ENCODE results near the gene IRF5.

DNA sequence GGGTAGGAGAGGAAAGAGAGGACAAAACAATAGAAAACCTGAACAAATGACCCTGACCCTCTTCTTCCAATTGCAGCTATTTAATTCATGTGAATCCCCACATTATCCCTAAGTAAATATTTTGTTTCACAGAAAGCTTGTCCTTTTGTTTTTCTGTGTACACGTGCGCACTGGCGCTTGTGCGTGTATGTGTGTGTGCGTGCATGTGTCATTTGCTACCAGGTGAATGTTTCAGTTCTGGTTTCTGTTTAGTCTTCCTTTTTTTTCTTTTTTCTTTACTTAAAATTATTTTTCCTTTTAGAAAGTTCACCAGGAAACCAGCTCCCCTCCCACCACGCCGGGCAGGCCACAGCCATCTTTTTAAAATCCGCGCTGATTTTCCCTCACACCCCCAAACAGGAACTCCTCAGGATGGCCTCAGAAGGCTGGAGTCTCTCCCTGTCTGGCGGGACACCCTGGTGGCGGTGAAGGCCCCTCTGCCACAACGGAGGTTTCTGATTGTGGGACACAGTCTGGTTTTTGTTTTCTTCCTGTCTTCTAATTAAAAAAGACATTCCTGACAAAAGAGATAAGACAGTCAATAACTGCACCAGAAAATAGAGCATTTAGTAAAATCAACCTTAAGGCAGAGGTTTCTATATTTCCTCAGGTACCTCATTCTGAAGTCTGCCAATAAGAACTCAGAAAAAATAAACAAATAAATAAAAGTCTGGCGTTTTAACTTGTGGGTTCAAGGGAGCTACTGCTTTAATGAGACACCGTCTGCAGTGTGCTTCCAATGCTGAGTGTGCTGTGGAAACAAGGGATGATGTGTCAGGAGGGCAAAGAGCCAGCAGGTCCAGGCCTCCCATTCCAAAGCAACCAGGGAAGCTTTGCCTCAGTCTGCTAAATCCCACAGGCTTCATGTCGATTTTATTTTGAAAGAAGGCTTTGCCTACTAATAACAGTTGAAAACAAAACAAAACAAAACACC, 17.4 kb downstream of the IRF5 start:
- TF ChIP-seq, protein P1, sequence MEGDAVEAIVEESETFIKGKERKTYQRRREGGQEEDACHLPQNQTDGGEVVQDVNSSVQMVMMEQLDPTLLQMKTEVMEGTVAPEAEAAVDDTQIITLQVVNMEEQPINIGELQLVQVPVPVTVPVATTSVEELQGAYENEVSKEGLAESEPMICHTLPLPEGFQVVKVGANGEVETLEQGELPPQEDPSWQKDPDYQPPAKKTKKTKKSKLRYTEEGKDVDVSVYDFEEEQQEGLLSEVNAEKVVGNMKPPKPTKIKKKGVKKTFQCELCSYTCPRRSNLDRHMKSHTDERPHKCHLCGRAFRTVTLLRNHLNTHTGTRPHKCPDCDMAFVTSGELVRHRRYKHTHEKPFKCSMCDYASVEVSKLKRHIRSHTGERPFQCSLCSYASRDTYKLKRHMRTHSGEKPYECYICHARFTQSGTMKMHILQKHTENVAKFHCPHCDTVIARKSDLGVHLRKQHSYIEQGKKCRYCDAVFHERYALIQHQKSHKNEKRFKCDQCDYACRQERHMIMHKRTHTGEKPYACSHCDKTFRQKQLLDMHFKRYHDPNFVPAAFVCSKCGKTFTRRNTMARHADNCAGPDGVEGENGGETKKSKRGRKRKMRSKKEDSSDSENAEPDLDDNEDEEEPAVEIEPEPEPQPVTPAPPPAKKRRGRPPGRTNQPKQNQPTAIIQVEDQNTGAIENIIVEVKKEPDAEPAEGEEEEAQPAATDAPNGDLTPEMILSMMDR (IDR thresholded peaks at IDR 0.05; ENCODE audit: insufficient read depth, low read depth, low read length), result no peak
- no peak for TF ChIP-seq EZH2 (IDR thresholded peaks at IDR 0.05; ENCODE audit: insufficient read depth, low read length)
